K562 (cell line): ENCODE measurements around the gene SYNE2. TPM values are rescaled to one million over a fixed set of nuclear protein-coding genes. Genes with fewer than 3 reads are reported as not detected.
A peak's percentile ranks its signal among the peaks of the same experiment; 100 is the strongest.

Experiments
- ATAC-seq: fragments of 200-7000 bp; cut with Tn5 transposase; 3 replicates; pipeline ENCODE4 v1.9.1; 2020; ENCODE audit warnings: moderate library complexity
- BruUV-seq: library from RNA; stranded (reverse); fragments of 400-500 nt; replicated peaks from 2 replicates; lab custom pipeline; 2021; lab: Mats Ljungman, UMichigan
- CTCF ChIA-PET: fragments of 300-600 bp; formaldehyde crosslinking; extraction: SDS; loops from one replicate; lab custom pipeline; 2021; ENCODE audit warnings: low intra/inter-chr PET ratio; lab: Yijun Ruan, JAX
- POLR2A ChIA-PET: fragments of 300-600, 350-650 bp; sonication (Branson Sonifier 250); formaldehyde crosslinking; extraction: SDS; loops from one replicate; lab custom pipeline; 2021; ENCODE audit warnings: antibody characterized with exemption, inconsistent platforms; lab: Yijun Ruan, JAX
- DNase-seq, 4 experiments: peaks; one replicate each; pipeline versions ENCODE4 v3.0.0 to v3.0.0-alpha.2; 2011 to 2018; ENCODE audit warnings: low spot score in 3 of 4, mixed read lengths in 3 of 4; ENCODE audit errors: extremely low read depth in 1 of 4
- FAIRE-seq: peaks from 2 replicates; lab custom pipeline; 2011; peaks lifted over from hg19 to GRCh38; lab: Jason Lieb, UNC
- H2AFZ ChIP-seq: 2 replicates; pipeline ENCODE4 v1.6.0; 2011; ENCODE audit warnings: low read depth, low read length, control low read depth, inconsistent platforms
- H3K27ac ChIP-seq: fragments of 200-600 bp; 3 replicates; pipeline ENCODE4 v1.8.0; 2011; ENCODE audit warnings: low read depth, mild to moderate bottlenecking, control low read depth, inconsistent platforms, low read length, moderate library complexity, mixed read lengths; ENCODE audit errors: extremely low read depth
- H3K27me3 ChIP-seq, 2 experiments: fragments of 300-600 bp in 1 of 2; 2 replicates in 1 of 2; 3 replicates in 1 of 2; pipeline versions ENCODE4 v1.6.0 to v1.8.0; 2011; ENCODE audit warnings: inconsistent platforms in 2 of 2, low read length in 2 of 2, mild to moderate bottlenecking in 1 of 2, mixed read lengths in 1 of 2, moderate library complexity in 1 of 2; ENCODE audit not compliant: control insufficient read depth in 2 of 2, insufficient read depth in 2 of 2
- H3K36me3 ChIP-seq: fragments of 300-600 bp; 3 replicates; pipeline ENCODE4 v1.8.0; 2011; ENCODE audit warnings: mild to moderate bottlenecking, low read length, inconsistent platforms; ENCODE audit not compliant: control insufficient read depth, insufficient read depth
- H3K4me1 ChIP-seq, 2 experiments: fragments of 200-600 bp in 1 of 2; replicated peaks in 1 of 2; 2 replicates in 1 of 2; 3 replicates in 1 of 2; pipeline versions ENCODE4 v1.5.1 to v1.8.0; 2011; ENCODE audit warnings: inconsistent platforms in 2 of 2, low read length in 2 of 2, mild to moderate bottlenecking in 1 of 2, mixed read lengths in 1 of 2, moderate library complexity in 1 of 2; ENCODE audit not compliant: control insufficient read depth in 2 of 2, insufficient read depth in 2 of 2
- H3K4me2 ChIP-seq: 2 replicates; pipeline ENCODE4 v1.6.1; 2011; ENCODE audit warnings: low read length, control low read depth, inconsistent platforms, mixed read lengths; ENCODE audit not compliant: insufficient read depth
- H3K4me3 ChIP-seq: fragments of 200-600 bp; sonication (generic), shearing (Covaris generic); 2 replicates; pipeline ENCODE4 v1.5.1; 2016; ENCODE audit warnings: control low read depth, inconsistent platforms
- H3K79me2 ChIP-seq: fragments of 200-600 bp; 3 replicates; pipeline ENCODE4 v1.8.0; 2011; ENCODE audit warnings: low read length, inconsistent platforms; ENCODE audit not compliant: control insufficient read depth, insufficient read depth
- H3K9ac ChIP-seq, 2 experiments: 2 replicates each; pipeline versions ENCODE4 v1.6.0 to v1.6.1; 2011; ENCODE audit warnings: low read depth in 2 of 2, low read length in 2 of 2, control low read depth in 1 of 2, inconsistent platforms in 1 of 2, mild to moderate bottlenecking in 1 of 2, mixed read lengths in 1 of 2; ENCODE audit not compliant: insufficient read depth in 1 of 2
- H3K9me1 ChIP-seq: one replicate; pipeline ENCODE4 v1.6.0; 2011; ENCODE audit warnings: inconsistent platforms, mild to moderate bottlenecking, low read length, moderate library complexity; ENCODE audit not compliant: control insufficient read depth, insufficient read depth
- H3K9me3 ChIP-seq: replicated peaks from 2 replicates; pipeline ENCODE4 v1.5.1; 2011; ENCODE audit warnings: low read depth, low read length, inconsistent platforms; ENCODE audit not compliant: control insufficient read depth, insufficient read depth
- H4K20me1 ChIP-seq: replicated peaks from 2 replicates; pipeline ENCODE4 v1.6.1; 2011; ENCODE audit warnings: low read length, inconsistent platforms, mixed read lengths; ENCODE audit not compliant: control insufficient read depth, insufficient read depth
- CTCF ChIP-seq, 3 experiments: IDR thresholded peaks in 2 of 3; conservative IDR thresholded peaks in 1 of 3; 2 replicates each; pipeline ENCODE4 v1.5.1; 2011 to 2012; ENCODE audit warnings: low read length in 3 of 3, mild to moderate bottlenecking in 3 of 3, control low read depth in 2 of 3, improper control_type of control experiment in 1 of 3, inconsistent platforms in 1 of 3, low read depth in 1 of 3, mixed read lengths in 1 of 3, moderate library complexity in 1 of 3; ENCODE audit not compliant: insufficient read depth in 2 of 3
- FOXA3 ChIP-seq, 2 experiments: fragments of 450-650 bp in 1 of 2; sonication (generic) in 1 of 2; formaldehyde crosslinking; IDR thresholded peaks in 1 of 2; conservative IDR thresholded peaks in 1 of 2; 2 replicates each; pipeline versions ENCODE4 v1.4.0 to v1.8.0; 2020 to 2022; ENCODE audit warnings: mild to moderate bottlenecking in 2 of 2, missing genetic modification reagents in 1 of 2
- WGBS: fragments of 100-300 bp; shearing (Covaris generic); methylation state at CpG from one replicate; pipeline ENCODE4 v1.1.6; 2016; ENCODE audit warnings: low coverage, mixed read lengths; ENCODE audit not compliant: insufficient coverage; ENCODE audit errors: missing lambda C conversion rate; 5-methylcytosine and 5-hydroxymethylcytosine counted together
- in situ Hi-C: fragments of 300-500 bp; cut with MboI; formaldehyde crosslinking; loops from 4 replicates; pipeline ENCODE4 v1.15.0; 2018; ENCODE audit warnings: inconsistent platforms, mixed read lengths
- intact Hi-C: fragments of 100-400 bp; cut with micrococcal nuclease; formaldehyde crosslinking; loops from 2 replicates; pipeline ENCODE4 v1.14.2; 2022
- polyA plus RNA-seq, 8 experiments: library from polyadenylated mRNA; depleted of rRNA in 4 of 8; stranded (reverse) in 5 of 8; unstranded in 3 of 8; fragments of >200 nt; fragmentation: Nextera tagmentation in 2 of 8; fragmentation: Illumina TruSeq in 1 of 8; extraction: Ambion mirVana in 2 of 8; extraction: Trizol in 1 of 8; gene quantifications; 2 replicates each; pipeline versions ENCODE4 v1.2.1 to v1.2.3, GENCODE V29; 2011 to 2014; ENCODE audit warnings: inconsistent platforms in 1 of 8, missing spikeins in 1 of 8
- total RNA-seq, 7 experiments: library from RNA; depleted of rRNA in 6 of 7; stranded (reverse); fragments of >200 nt in 6 of 7; fragmentation: Illumina TruSeq in 2 of 7; extraction: Trizol in 2 of 7; gene quantifications; 2 replicates each; pipeline versions ENCODE4 v1.2.1 to v1.2.3, GENCODE V29; 2011 to 2021; ENCODE audit warnings: low replicate concordance in 1 of 7

The SYNE2 gene
- total and polyA plus RNA-seq, 9 of the 15 experiments (the other 6 are each of a cell fraction or from before 2014, with no cell fraction given), result 0.06 to 0.53 (median 0.11) TPM

GRCh38 chr14:64220056-64220455 lies 367.3 kb downstream of the SYNE2 start:
- Histone ChIP-seq H3K79me2 (no peaks in the 10 kb centered on the region), H3K4me3 (no peak overlapping the region), H3K9me1 (no peaks in the 10 kb centered on the region), H4K20me1 (no peaks in the 10 kb centered on the region), H3K27me3 (no peaks in the 10 kb centered on the region), H3K36me3 (no peaks in the 10 kb centered on the region), H2AFZ (peak overlapping the region; percentile 74), H3K4me1 (peaks cover 4 to 7% of the 10 kb centered on the region in 2 experiments; a peak in 4 of 5 replicates)
- no peak for FAIRE-seq
- DNase-seq, result peak in 1 of 4 experiments; percentile 11
- intact Hi-C loops, result loop anchor here (5.0 kb wide), 1 partner anchor 72 kb away; the partner anchor contains the start of gene ESR2
- peak in 2 of 3 experiments; percentile 17 to 20; a peak in 2 of 6 replicates for TF ChIP-seq CTCF (IDR thresholded peaks at IDR 0.05 in 2 of 3, conservative IDR thresholded peaks at IDR 0.05 in 1 of 3; ENCODE audit: insufficient read depth in 2 of 3, low read depth in 1 of 3, low read length in 3 of 3)
- TF ChIP-seq FOXA3 (CRISPR knock-in tag; conservative IDR thresholded peaks at IDR 0.05 in 1 of 2, IDR thresholded peaks at IDR 0.05 in 1 of 2), result no peak
- TF ChIP-seq, all 486 proteins: peak for 1
- peak; percentile 76 for ATAC-seq
- CTCF ChIA-PET, result no interaction called here
- WGBS, result 64% methylated on average over 4 of the region's 4 CpGs
- in situ Hi-C loops, result no loop called here
- POLR2A ChIA-PET, result no interaction called here
- no TSS peak for BruUV-seq
- H3K27ac ChIP-seq, result no peak overlapping the region
- no peaks in the 10 kb centered on the region for H3K9me3 ChIP-seq
- H3K9ac ChIP-seq, result no peak overlapping the region
- H3K4me2 ChIP-seq, result no peak overlapping the region
